AML-193 (cell line): ENCODE data around the gene CKMT1A.
A peak's percentile ranks its signal among the peaks of the same experiment; 100 is the strongest.

Source experiments
- DNase-seq, 2 experiments: peaks; one replicate each; lab custom pipeline; 2025; lab: John Stamatoyannopoulos, UW

Gene CKMT1A

GRCh38 chr15:43748376-43748775 is 54.7 kb downstream of the CKMT1A start:
- DNase-seq: peak in 1 of 2 experiments; percentile 24
